BE2C (cell line): Measurements from ENCODE around the gene GTF3C4.

Source experiments
- DNase-seq: peaks from one replicate; pipeline ENCODE4 v3.0.0-alpha.2; 2020
- H3K27me3 ChIP-seq: fragments of 250-450 bp; sonication (Bioruptor Pico); 2 replicates; pipeline ENCODE4 v1.5.1; 2020; ENCODE audit warnings: mild to moderate bottlenecking
- H3K36me3 ChIP-seq: fragments of 250-450 bp; sonication (Bioruptor Pico); 2 replicates; pipeline ENCODE4 v1.5.1; 2020; ENCODE audit warnings: mild to moderate bottlenecking
- H3K4me1 ChIP-seq: fragments of 250-450 bp; sonication (Bioruptor Pico); 2 replicates; pipeline ENCODE4 v1.5.1; 2020
- H3K4me3 ChIP-seq: 2 replicates; pipeline ENCODE4 v1.5.1; 2011; ENCODE audit warnings: low read depth, low read length
- H3K9me3 ChIP-seq: fragments of 250-450 bp; sonication (Bioruptor Pico); 2 replicates; pipeline ENCODE4 v1.5.1; 2020
- CTCF ChIP-seq: IDR thresholded peaks from 2 replicates; pipeline ENCODE4 v1.5.1; 2012; ENCODE audit warnings: mild to moderate bottlenecking, low read depth, low read length

The GTF3C4 gene

GRCh38 chr9:132628746-132629145 is 41.5 kb upstream of the GTF3C4 start:
- no peak for DNase-seq
- Histone ChIP-seq H3K4me3 (no peak overlapping the region), H3K4me1 (no peaks in the 10 kb centered on the region; the same call in 1 of the 2 replicates), H3K9me3 (no peaks in the 10 kb centered on the region), H3K27me3 (no peaks in the 10 kb centered on the region), H3K36me3 (peaks cover 55% of the 10 kb centered on the region)
- no peak for TF ChIP-seq CTCF

DNA sequence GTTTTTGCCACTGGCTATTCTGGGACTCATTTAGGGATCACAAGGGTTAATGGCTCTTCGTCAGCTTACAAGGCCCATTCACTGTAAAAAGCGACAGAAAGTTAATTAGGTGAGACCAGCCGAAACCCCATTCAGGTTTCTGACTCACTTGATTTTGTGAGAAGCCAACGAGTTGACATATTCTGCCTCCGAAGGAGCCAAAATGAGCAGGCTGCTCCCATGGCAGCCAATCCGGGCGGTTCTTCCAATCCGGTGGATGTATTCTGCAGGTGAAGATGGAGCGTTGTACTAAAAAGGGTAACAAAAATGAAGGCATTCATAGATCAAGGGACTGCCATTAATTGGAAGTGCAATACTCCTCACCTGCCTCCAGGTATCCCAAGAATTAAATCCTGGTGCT is 40.1 kb upstream of the GTF3C4 start:
- Histone ChIP-seq H3K36me3 (peaks cover 46% of the 10 kb centered on the region), H3K9me3 (no peaks in the 10 kb centered on the region), H3K4me3 (no peak overlapping the region), H3K27me3 (no peaks in the 10 kb centered on the region), H3K4me1 (no peaks in the 10 kb centered on the region; the same call in 1 of the 2 replicates)
- DNase-seq: no peak
- TF ChIP-seq CTCF: no peak

DNA sequence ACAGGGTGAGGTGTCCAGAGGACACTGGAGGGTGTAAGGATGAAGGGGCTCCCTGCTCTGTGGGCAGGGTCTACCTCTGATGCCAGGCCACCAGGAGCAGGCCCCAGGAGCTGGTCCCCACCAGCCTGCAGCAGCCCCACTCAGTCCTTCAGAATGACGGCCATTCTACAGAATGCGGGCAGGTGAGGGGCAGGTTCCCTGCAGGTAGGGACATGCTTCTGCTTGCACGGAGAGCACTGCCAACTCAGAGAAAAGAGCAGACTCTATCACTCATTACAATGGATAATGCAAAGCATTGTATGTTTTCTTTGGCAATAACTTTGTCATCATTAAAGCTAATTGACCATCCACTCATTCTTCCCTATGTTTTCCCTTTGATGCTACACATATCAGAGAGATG is 39.5 kb upstream of the GTF3C4 start:
- Histone ChIP-seq H3K9me3 (no peaks in the 10 kb centered on the region), H3K27me3 (no peaks in the 10 kb centered on the region), H3K4me3 (no peak overlapping the region), H3K4me1 (no peaks in the 10 kb centered on the region; the same call in 1 of the 2 replicates), H3K36me3 (peaks cover 46% of the 10 kb centered on the region)
- TF ChIP-seq CTCF: no peak
- no peak for DNase-seq

DNA sequence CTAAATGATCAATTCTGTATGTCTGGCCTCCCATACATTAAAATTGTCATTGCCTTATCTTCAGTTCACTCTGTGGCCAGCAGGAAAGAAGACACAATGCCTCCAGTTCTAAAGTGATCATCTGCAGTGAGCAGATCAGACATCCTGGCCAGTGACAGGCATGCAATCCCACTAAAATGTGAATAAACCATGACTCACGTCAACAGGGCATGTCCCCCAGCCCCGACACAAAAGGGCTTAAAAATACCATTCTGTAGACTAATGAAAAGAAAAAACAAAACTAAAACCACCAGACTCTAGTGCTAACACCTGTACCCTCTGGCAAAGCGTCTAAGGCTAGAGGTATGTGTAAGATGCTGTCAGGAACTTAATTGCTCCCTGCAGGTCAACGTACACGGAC is 39.0 kb upstream of the GTF3C4 start:
- Histone ChIP-seq H3K9me3 (no peaks in the 10 kb centered on the region), H3K4me1 (no peaks in the 10 kb centered on the region; the same call in 1 of the 2 replicates), H3K27me3 (no peaks in the 10 kb centered on the region), H3K4me3 (no peak overlapping the region), H3K36me3 (peaks cover 46% of the 10 kb centered on the region)
- DNase-seq: no peak
- TF ChIP-seq CTCF: no peak

GRCh38 chr9:132631685-132632084 is 38.6 kb upstream of the GTF3C4 start:
- Histone ChIP-seq H3K4me1 (no peaks in the 10 kb centered on the region; the same call in 1 of the 2 replicates), H3K9me3 (no peaks in the 10 kb centered on the region), H3K4me3 (no peak overlapping the region), H3K36me3 (peaks cover 47% of the 10 kb centered on the region), H3K27me3 (no peaks in the 10 kb centered on the region)
- DNase-seq: no peak
- no peak for TF ChIP-seq CTCF

DNA sequence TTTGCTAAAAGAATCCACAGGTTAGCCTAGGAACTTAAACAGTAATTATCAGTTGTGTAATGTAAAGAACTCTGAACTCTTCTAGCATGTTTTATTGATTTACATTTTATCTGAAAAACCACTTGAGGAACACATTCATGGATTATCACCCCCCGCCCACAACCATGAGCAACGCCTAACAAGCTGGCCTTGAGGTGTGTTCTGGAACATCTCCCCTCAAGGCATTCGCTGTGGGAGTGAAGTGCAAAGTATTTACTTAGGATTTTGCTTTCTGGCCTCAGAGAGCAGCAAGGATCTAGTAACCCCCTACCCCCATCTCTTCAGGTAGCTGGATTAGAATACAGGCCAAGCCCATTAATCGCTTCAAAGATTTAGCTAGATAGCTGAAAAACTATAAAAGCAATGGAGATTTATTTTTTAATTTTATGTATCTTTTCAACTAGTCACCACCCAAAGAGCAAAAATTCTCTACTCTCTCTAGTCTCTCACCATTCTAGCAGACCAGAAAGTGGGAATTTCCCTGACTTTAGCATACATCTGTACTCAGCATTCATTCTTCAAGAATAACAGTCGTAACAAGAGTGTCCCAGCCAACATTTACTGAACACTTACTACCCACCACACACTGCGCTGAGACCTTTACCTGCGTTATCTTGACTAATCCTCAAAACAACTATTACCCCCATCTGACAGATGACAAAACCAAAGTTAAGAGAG is 37.7 kb upstream of the GTF3C4 start:
- Histone ChIP-seq H3K27me3 (no peaks in the 10 kb centered on the region), H3K4me1 (no peaks in the 10 kb centered on the region; the same call in 1 of the 2 replicates), H3K4me3 (no peak overlapping the region), H3K36me3 (peaks cover 50% of the 10 kb centered on the region), H3K9me3 (no peaks in the 10 kb centered on the region)
- no peak for DNase-seq
- no peak for TF ChIP-seq CTCF
